ENCODE results near the gene DEK. TPM values are rescaled to one million over a fixed set of nuclear protein-coding genes. Genes with fewer than 3 reads are reported as not detected.

The DEK gene
- total and polyA plus RNA-seq, 2 donors (not counting 1 experiment from before 2014, with no cell fraction given) = 13.6 to 114 TPM

GRCh38 chr6:18262702-18263417 is 1.5 kb downstream of the DEK start:
- Mint-ChIP-seq H3K27ac (peak overlapping the region; percentile 94), H3K9me3 (ENCODE audit: insufficient read depth) (no peaks in the 10 kb centered on the region), H3K4me1 (peaks cover 52% of the 10 kb centered on the region), H3K4me3 (peak overlapping the region; percentile 92), H3K27me3 (no peaks in the 10 kb centered on the region)
- intact Hi-C loops (cut with micrococcal nuclease) = loop anchor here (2.0 to 5.0 kb wide), 5 partner anchors 41 to 556 kb away; partner anchors contain the start of genes KIF13A, NUP153 and RNF144B
- peaks cover 0 to 11% (median 4%) of the 10 kb centered on the region in 3 donors for H3K9me3 ChIP-seq (ENCODE audit: control extremely low read depth in 1 of 3, control insufficient read depth in 2 of 3, insufficient read depth in 1 of 3, low read length in 2 of 3)
- H3K4me2 ChIP-seq (replicated peaks; ENCODE audit: low read depth, low read length, poor library complexity, severe bottlenecking) = peak overlapping the region; percentile 87
- CTCF ChIA-PET = no interaction called here
- POLR2A ChIA-PET = no interaction called here
- peak overlapping the region; percentile 86 for H2AFZ ChIP-seq (ENCODE audit: insufficient read depth, low read depth, low read length, poor library complexity, severe bottlenecking)
- H3K9ac ChIP-seq (ENCODE audit: low read length) = peak overlapping the region; percentile 83
- H3K27ac ChIP-seq (ENCODE audit: low read length in 2 of 2) = peak overlapping the region; percentile 62 to 85
- H3K4me1 ChIP-seq (ENCODE audit: control insufficient read depth in 2 of 2, insufficient read depth in 2 of 2, low read length in 2 of 2) = peaks cover 42 to 44% of the 10 kb centered on the region in 2 donors
- peak; percentile 64 for DNase-seq
- WGBS (ENCODE audit: insufficient coverage) = 0% methylated on average over 8 of the region's 18 CpGs
- no peak for TF ChIP-seq EZH2 (IDR thresholded peaks at IDR 0.05; ENCODE audit: borderline replicate concordance, insufficient read depth, low read depth, low read length, poor library complexity, severe bottlenecking)
- peaks cover 0 to 1% of the 10 kb centered on the region in 2 experiments for H3K36me3 ChIP-seq (replicated peaks in 1 of 2; ENCODE audit: control extremely low read depth in 1 of 2, control insufficient read depth in 1 of 2, extremely low read depth in 1 of 2, insufficient read depth in 2 of 2, low read length in 1 of 2)
- peaks cover 77% of the 10 kb centered on the region for H3K79me2 ChIP-seq (ENCODE audit: control insufficient read depth, insufficient read depth, low read length)
- ATAC-seq (ENCODE audit: low read depth) = peak; percentile 12
- H4K20me1 ChIP-seq (ENCODE audit: control insufficient read depth, insufficient read depth, low read length, poor library complexity, severe bottlenecking) = peaks cover 33% of the 10 kb centered on the region
- peak overlapping the region; percentile 68 to 89 (median 83) for H3K4me3 ChIP-seq (ENCODE audit: control extremely low read depth in 1 of 5, extremely low read depth in 1 of 5, insufficient read depth in 1 of 5, low read depth in 2 of 5, low read length in 4 of 5)
- H3K27me3 ChIP-seq (replicated peaks in 1 of 4; ENCODE audit: control extremely low read depth in 1 of 4, control insufficient read depth in 3 of 4, insufficient read depth in 4 of 4, low read length in 3 of 4) = peaks cover 0 to 3% (median 0%) of the 10 kb centered on the region in 4 experiments

GRCh38 chr6:18261877-18262276 is 2.5 kb downstream of the DEK start:
- Mint-ChIP-seq H3K4me3 (peak overlapping the region; percentile 92), H3K27me3 (no peaks in the 10 kb centered on the region), H3K4me1 (peaks cover 52% of the 10 kb centered on the region), H3K9me3 (ENCODE audit: insufficient read depth) (no peaks in the 10 kb centered on the region), H3K27ac (peak overlapping the region; percentile 12)
- Histone ChIP-seq H3K79me2 (ENCODE audit: control insufficient read depth, insufficient read depth, low read length) (peaks cover 87% of the 10 kb centered on the region), H3K4me1 (ENCODE audit: control insufficient read depth in 2 of 2, insufficient read depth in 2 of 2, low read length in 2 of 2) (peaks cover 42 to 44% of the 10 kb centered on the region in 2 donors), H4K20me1 (ENCODE audit: control insufficient read depth, insufficient read depth, low read length, poor library complexity, severe bottlenecking) (peaks cover 33% of the 10 kb centered on the region), H3K4me2 (replicated peaks; ENCODE audit: low read depth, low read length, poor library complexity, severe bottlenecking) (peak overlapping the region; percentile 87), H2AFZ (ENCODE audit: insufficient read depth, low read depth, low read length, poor library complexity, severe bottlenecking) (no peak overlapping the region), H3K9ac (ENCODE audit: low read length) (no peak overlapping the region), H3K27ac (ENCODE audit: low read length in 2 of 2) (peak overlapping the region in 1 of 2 donors; percentile 85), H3K9me3 (ENCODE audit: control extremely low read depth in 1 of 3, control insufficient read depth in 2 of 3, insufficient read depth in 1 of 3, low read length in 2 of 3) (peaks cover 0 to 11% (median 4%) of the 10 kb centered on the region in 3 donors), H3K36me3 (replicated peaks in 1 of 2; ENCODE audit: control extremely low read depth in 1 of 2, control insufficient read depth in 1 of 2, extremely low read depth in 1 of 2, insufficient read depth in 2 of 2, low read length in 1 of 2) (peaks cover 1 to 7% of the 10 kb centered on the region in 2 experiments), H3K4me3 (ENCODE audit: control extremely low read depth in 1 of 5, extremely low read depth in 1 of 5, insufficient read depth in 1 of 5, low read depth in 2 of 5, low read length in 4 of 5) (no peak overlapping the region), H3K27me3 (replicated peaks in 1 of 4; ENCODE audit: control extremely low read depth in 1 of 4, control insufficient read depth in 3 of 4, insufficient read depth in 4 of 4, low read length in 3 of 4) (no peaks in the 10 kb centered on the region)
- ChIA-PET POLR2A (no interaction called here), CTCF (no interaction called here)
- TF ChIP-seq EZH2 (IDR thresholded peaks at IDR 0.05; ENCODE audit: borderline replicate concordance, insufficient read depth, low read depth, low read length, poor library complexity, severe bottlenecking) = no peak
- no peak for TF ChIP-seq CTCF (IDR thresholded peaks at IDR 0.05)
- no peak for DNase-seq
- no peak for ATAC-seq (ENCODE audit: low read depth)
- 69% methylated on average over 2 of the region's 6 CpGs for WGBS (ENCODE audit: insufficient coverage)
- intact Hi-C loops (cut with micrococcal nuclease) = loop anchor here (2.0 to 5.0 kb wide), 5 partner anchors 40 to 555 kb away; partner anchors contain the start of genes KIF13A, NUP153 and RNF144B
